HG03565 (cell line): ENCODE data around the gene OR52D1.

ENCODE experiments used
- ATAC-seq: cut with Tn5 transposase; IDR thresholded peaks from one replicate; pipeline ENCODE4 v1.9.1; 2021; ENCODE audit warnings: mild to moderate bottlenecking, moderate library complexity; ENCODE audit not compliant: unreplicated experiment

The OR52D1 gene

DNA sequence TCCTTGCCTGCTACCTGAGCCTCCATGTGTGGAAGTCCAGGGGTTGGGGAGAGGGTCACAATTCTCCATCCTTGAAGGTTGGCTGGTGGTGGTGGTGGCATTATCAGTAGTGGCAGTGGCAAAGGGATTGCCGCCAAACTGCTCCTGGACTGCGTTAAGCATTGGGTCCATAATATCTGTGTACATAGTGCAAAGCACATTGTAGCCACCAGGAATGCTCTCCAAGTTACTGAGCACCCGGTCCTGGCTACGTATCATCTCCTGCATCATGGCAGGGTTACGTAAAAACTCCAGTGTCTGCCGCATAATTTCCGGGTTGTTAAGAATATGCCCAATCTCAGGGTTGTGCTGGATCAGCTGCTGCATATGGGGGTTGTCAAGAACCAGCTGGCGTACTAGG lies 20.1 kb downstream of the OR52D1 start:
- no peak for ATAC-seq

DNA sequence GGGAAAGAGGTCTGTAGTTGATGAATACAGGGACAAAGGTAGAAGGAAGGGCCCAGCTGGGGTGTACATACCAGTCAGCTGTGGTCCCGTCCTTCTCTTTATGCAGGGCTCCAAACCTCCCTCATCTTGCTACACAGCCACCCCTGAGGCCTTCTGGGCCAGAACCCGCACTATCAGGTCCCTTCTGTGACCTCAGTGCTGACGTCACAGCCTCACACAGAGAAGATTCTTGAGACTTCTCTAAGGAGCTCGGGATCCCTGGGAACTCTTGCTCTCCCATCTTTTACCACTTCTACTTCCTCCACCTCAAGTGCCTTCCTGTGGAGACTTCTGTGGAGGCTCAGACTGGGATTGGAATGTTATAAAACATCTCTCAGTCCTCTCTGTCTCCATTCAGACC lies 21.3 kb downstream of the OR52D1 start, which contains the start of gene UBQLN3:
TSS of gene UBQLN3 (minus strand) at position 155 of the 400 bp plus-strand sequence. CDS start 399 bp downstream, outside the sequence.
- no peak for ATAC-seq

GRCh38 chr11:5514841-5515240 lies 26.4 kb downstream of the OR52D1 start:
- ATAC-seq = no peak

GRCh38 chr11:5516599-5516998 lies 28.1 kb downstream of the OR52D1 start, which contains the start of gene UBQLNL:
UBQLNL (minus strand) TSS chr11:5516699; CDS start chr11:5516441, 258 bp downstream.
- no peak for ATAC-seq

DNA sequence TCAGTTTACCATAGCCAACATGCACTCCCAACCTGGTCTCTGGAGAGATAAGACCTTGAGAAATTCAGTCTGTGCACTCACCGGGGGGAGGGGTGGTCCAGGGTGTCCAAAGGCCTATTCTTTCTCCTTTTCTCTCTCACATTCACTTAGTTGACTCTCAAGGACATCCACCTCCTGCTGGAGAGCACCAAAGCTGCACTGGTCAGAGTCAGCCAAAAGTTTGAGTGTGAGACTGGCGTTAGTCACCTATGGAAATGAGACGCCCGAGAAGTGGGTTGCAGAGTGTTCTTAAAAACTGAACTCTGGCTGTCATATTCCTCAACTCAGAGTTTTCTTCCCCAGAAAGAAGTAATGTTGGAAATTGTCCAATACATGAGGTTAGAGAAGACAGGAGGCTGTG lies 33.1 kb downstream of the OR52D1 start:
- no peak for ATAC-seq

GRCh38 chr11:5522308-5522707 lies 33.8 kb downstream of the OR52D1 start:
- ATAC-seq = no peak

DNA sequence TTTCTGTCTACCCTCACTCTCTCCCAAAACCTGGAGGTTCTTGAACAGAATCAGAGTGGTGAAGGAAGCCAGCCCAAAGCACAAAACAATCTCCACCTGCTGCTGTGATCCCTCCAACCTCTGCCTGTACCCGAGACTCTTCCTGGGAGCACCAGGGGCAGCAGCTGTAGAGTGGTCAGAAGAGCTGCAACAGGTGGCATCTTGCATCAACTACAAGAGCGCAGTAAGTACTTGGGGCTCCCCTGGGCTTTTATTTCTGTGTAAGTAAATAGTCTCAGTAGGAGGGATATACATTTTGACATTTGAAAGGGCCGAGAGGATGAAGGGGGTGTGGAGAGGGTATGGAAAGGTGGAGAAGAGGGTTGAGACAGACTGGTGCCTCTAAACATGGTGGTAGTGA lies 36.3 kb downstream of the OR52D1 start:
- no peak for ATAC-seq

DNA sequence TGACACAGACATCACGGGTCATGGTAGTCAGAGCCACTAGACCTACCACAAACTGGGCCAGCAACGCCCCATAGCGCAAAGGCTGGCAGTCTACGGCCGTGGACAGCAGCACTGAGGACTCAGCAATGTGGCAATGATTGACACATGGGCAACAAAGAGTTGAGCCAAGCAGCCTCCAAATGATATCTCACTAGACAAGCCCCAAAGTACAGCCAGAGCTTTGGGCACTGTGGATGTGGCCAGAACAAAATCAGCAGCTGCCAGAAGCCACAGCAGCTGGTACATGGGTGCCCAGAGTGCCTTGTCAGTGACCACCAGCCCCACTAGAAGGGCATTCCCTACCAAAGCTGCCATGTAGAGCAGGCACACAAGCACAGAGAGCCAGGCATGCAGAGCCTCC lies 39.2 kb downstream of the OR52D1 start:
- ATAC-seq = no peak

GRCh38 chr11:5528495-5528894 lies 40.0 kb downstream of the OR52D1 start:
- ATAC-seq = no peak

DNA sequence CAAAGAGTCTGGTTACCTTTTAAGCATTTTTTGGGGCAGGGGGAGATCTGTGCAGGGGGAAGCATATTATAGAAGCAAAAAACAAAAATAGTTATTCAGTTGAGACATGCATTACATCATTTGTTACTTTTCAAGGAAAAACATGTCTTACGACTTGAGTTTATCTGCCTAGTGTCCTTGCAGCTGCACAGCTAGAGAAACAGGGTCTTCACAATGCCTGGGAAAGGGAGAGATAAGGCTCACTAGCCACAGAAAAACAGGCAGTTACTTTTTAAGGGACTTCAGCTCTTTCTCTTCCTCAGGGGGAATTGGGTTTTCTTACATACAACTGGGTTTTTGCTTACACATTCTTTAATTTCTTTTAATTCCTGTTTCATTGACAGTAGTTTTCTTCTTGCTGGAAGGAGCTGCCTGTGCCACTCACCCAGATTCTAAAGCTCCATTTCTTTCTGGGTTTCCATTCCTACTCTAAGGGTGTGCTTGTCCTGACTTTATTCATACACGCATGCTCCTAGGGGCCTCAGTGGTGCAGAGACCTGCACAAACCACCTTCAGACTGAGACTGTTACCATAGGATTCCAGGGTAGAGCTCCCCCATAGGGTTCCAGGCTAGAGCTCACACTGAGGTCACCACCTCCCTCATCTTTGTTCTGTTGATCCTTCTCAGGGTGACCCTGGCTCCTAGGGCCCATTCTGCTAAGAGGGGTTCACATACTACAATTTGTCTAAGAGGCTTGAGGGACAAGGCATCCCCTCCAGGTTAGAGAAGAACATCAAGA lies 42.8 kb downstream of the OR52D1 start:
- no peak for ATAC-seq

DNA sequence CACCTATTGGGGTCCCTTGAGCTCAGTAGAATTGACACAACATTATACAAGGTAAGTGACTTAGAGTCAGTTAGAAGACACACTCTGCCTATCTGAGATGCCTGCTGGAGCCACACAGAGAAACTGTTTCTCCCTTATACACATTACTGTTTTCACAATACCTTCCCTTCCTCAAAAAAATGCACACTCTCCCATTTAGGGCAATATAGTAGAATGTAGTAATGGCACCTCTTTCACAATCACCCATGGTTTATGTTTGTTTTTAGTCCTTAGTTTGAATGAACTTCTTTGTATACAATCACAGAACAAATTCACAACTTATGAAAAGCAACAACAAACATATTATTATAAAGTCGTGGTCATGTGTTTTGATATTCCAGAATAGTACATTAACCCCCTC lies 45.6 kb downstream of the OR52D1 start:
- ATAC-seq = no peak

DNA sequence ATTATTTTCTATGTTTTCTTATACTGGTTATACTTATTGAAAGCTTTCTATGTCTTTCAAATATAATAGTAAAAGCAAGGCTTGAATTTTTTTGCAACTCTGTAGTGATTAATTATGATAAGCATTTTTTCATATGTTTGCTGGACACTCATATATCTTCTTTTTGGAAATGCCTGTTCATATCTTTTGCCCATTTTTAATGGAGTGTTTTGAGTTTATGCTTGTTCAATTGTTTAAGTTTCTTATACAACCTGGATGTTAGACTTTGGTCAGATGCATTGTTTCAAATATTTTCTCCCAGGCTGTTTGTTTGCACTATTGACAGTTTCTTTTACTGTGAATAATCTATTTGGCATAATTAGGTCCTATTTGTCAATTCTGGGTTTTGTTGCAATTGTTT lies 48.0 kb downstream of the OR52D1 start:
- no peak for ATAC-seq
